GM06990 (cell line): Measurements from ENCODE around the gene LRMDA.

Experiments used
- DNase-seq: peaks from one replicate; pipeline ENCODE4 v3.0.0-alpha.2; 2011; ENCODE audit not compliant: insufficient read length; ENCODE audit errors: extremely low read depth
- H3K27me3 ChIP-seq: replicated peaks from 2 replicates; pipeline ENCODE4 v1.6.0; 2011; ENCODE audit warnings: low read length; ENCODE audit not compliant: control insufficient read depth, insufficient read depth
- H3K36me3 ChIP-seq: 2 replicates; pipeline ENCODE4 v1.5.1; 2011; ENCODE audit warnings: low read length; ENCODE audit not compliant: control insufficient read depth, insufficient read depth
- H3K4me3 ChIP-seq: replicated peaks from 2 replicates; pipeline ENCODE4 v1.5.1; 2011; ENCODE audit warnings: low read depth, mild to moderate bottlenecking, control low read depth, low read length
- CTCF ChIP-seq: IDR thresholded peaks from 2 replicates; pipeline ENCODE4 v1.5.1; 2011; ENCODE audit warnings: low read length, control low read depth, mild to moderate bottlenecking, inconsistent platforms; ENCODE audit not compliant: insufficient read depth, poor library complexity, severe bottlenecking

LRMDA gene

DNA sequence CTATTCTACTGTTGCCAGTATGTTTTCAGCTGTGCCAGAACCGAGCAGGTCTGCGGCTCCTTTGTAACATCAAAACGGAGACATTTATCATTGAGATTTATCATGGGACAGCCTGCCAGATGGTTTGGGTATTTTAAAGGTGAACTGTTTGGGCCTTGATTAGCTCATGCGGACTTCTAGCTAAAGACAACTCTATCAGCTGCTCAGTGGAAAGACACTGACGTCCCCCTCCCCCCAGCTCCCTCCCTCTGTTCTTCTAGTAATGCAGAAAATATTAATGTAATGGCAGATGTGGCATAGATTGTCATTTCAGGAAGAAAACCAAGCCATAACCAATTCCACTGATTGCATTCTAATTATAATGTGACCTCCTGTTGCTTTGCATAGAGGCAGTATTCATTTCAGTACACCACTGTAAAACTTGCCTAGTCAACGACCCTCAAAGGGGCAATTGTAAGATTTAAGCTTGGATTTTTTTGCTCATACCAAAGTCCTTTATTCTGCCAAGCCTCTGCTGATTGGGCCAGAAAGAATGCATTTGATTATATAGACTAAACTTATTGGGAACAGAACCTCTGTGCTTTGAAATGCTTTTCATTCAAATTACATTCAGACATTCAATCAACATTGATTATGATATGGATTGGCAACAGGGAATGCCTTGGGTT lies 966.8 kb downstream of the LRMDA start:
- no peak overlapping the region for H3K4me3 ChIP-seq
- H3K27me3 ChIP-seq, result no peaks in the 10 kb centered on the region
- TF ChIP-seq CTCF, result no peak
- H3K36me3 ChIP-seq, result no peaks in the 10 kb centered on the region
- no peak for DNase-seq

DNA sequence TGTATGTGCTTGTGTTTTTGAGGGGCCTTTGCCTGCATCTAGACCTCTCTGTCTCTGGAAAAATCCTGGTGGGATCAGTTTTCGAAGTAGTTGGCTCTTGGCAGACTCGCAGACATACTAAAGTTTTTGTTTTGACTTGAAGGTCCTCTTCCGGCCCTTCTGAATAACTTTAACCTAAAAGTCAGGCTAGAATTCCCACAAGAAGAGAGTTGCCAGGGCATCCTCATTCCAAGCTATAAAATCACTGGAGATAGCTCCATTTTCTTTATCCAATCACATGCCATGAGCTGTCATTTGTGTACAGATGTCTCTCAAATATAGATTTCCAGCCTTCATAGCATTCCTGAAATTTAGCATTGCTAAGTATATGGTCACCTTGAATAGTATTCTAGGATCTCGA lies 967.8 kb downstream of the LRMDA start:
- no peak for TF ChIP-seq CTCF
- no peak for DNase-seq
- Histone ChIP-seq H3K36me3 (no peaks in the 10 kb centered on the region), H3K27me3 (no peaks in the 10 kb centered on the region), H3K4me3 (no peak overlapping the region)

DNA sequence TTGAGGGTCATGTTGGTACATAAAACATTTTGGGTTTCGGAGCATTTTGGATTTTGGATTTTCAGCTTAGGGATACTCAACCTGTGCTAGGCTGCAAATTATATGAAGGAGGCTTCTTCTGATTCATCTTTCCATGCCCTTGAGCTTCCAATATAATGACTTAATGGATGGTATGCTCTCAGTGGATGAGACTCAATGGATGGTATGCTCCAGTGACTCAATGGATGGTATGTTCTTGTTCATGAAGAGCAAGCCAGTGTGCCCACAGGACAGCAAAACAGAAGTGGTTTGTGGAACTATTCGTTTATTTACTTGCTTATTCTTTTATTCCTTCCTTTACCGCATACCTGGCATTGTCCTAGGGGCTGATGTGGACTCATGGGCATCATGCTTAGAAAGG lies 969.6 kb downstream of the LRMDA start:
- no peaks in the 10 kb centered on the region for H3K27me3 ChIP-seq

DNA sequence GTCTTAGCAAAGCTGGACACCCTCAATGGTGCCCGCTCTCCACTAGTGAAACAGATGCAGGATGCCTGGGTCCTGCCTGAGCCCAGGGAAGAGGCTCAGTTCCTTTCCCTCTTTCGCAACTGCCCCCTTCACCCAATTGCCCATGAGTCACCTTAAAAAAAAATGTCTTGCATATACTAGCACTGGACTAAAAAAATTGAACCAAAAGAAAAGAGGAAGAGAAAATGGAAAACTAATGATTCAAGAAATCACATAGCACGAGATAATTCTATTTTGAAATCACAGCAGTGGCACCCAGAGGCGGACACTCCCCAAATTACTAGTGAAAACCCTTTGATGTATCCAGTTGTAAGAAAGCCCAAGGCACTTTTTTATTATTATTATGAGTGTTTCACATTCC lies 972.5 kb downstream of the LRMDA start:
- no peaks in the 10 kb centered on the region for H3K27me3 ChIP-seq
- no peak overlapping the region for H3K4me3 ChIP-seq
- TF ChIP-seq CTCF, result no peak
- no peak for DNase-seq
- no peaks in the 10 kb centered on the region for H3K36me3 ChIP-seq

More for the DNA sequence above, 969.6 kb downstream of the LRMDA start:
- Histone ChIP-seq H3K4me3 (no peak overlapping the region), H3K36me3 (no peaks in the 10 kb centered on the region)
- no peak for DNase-seq
- TF ChIP-seq CTCF, result no peak

DNA sequence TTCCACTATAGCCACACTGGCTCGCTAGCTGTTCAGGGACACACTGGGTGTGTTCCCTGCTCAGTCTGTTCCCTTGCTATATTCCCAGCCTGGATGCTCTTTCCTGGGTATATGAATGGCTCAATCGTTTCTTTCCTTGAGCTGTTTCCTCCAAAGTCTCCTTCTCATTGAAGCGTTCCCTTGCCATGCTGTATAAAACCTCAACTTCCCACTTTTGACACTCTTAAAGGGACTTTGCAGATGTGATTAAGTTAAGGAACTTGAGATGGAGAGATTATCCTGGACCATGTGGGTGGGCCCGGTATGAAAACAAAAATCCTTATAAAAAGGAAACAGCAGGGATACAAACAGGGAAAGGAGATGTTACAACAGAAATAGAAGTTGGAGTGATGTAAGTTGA lies 973.1 kb downstream of the LRMDA start:
- Histone ChIP-seq H3K27me3 (no peaks in the 10 kb centered on the region), H3K36me3 (no peaks in the 10 kb centered on the region), H3K4me3 (no peak overlapping the region)
- TF ChIP-seq CTCF, result no peak
- DNase-seq, result no peak

GRCh38 chr10:76405922-76406321 lies 974.5 kb downstream of the LRMDA start:
- Histone ChIP-seq H3K36me3 (no peaks in the 10 kb centered on the region), H3K27me3 (no peaks in the 10 kb centered on the region), H3K4me3 (no peak overlapping the region)
- no peak for DNase-seq
- no peak for TF ChIP-seq CTCF
